HepG2 (cell line): ENCODE data around the gene METTL4.

Experiments
- CTCF ChIP-seq: sonication (generic); formaldehyde crosslinking; IDR thresholded peaks from 2 replicates; pipeline ENCODE4 v1.5.0; 2020; ENCODE audit warnings: mild to moderate bottlenecking, missing genetic modification reagents, moderate library complexity
- EP300 ChIP-seq, 3 experiments: sonication (generic) in 1 of 3; formaldehyde crosslinking in 1 of 3; IDR thresholded peaks; 2 replicates each; pipeline versions ENCODE4 v1.5.1 to v1.6.1; 2011 to 2020; ENCODE audit warnings: low read depth in 2 of 3, low read length in 2 of 3, borderline replicate concordance in 1 of 3, improper control_type of control experiment in 1 of 3, mild to moderate bottlenecking in 1 of 3, missing genetic modification reagents in 1 of 3, moderate library complexity in 1 of 3
- SIN3A ChIP-seq: IDR thresholded peaks from 2 replicates; pipeline ENCODE4 v1.6.1; 2011; ENCODE audit warnings: low read depth, mild to moderate bottlenecking, control low read depth, low read length, borderline replicate concordance
- TBP ChIP-seq: sonication (generic); formaldehyde crosslinking; IDR thresholded peaks from 2 replicates; pipeline ENCODE4 v1.5.0; 2020; ENCODE audit warnings: missing genetic modification reagents
- ZBTB40 ChIP-seq, 2 experiments: fragments of 450-650 bp in 1 of 2; sonication (generic) in 1 of 2; formaldehyde crosslinking in 1 of 2; IDR thresholded peaks; 2 replicates each; pipeline versions ENCODE4 v1.6.1 to v1.8.0; 2016 to 2022; ENCODE audit warnings: antibody characterized with exemption in 1 of 2, mild to moderate bottlenecking in 1 of 2, missing genetic modification reagents in 1 of 2
- ZNF768 ChIP-seq: sonication (generic); formaldehyde crosslinking; IDR thresholded peaks from 2 replicates; pipeline ENCODE4 v1.4.0; 2020; ENCODE audit warnings: missing genetic modification reagents

- TF ChIP-seq TBP (CRISPR knock-in tag) (no peak), EP300 (IDR thresholded peaks at IDR 0.05; ENCODE audit: low read depth in 2 of 2, low read length in 2 of 2) (no peak), EP300 (CRISPR knock-in tag; IDR thresholded peaks at IDR 0.05; ENCODE audit: borderline replicate concordance) (no peak), SIN3A (no peak), ZNF768 (CRISPR knock-in tag) (no peak), ZBTB40 (IDR thresholded peaks at IDR 0.05) (no peak), ZBTB40 (CRISPR knock-in tag; IDR thresholded peaks at IDR 0.05) (no peak), CTCF (CRISPR knock-in tag) (no peak)
Measured at GRCh38 chr18:2534906-2535305, 36.4 kb downstream of the METTL4 start.
